ENCODE data around the gene RUSF1. TPM values are rescaled to one million over a fixed set of nuclear protein-coding genes. Genes with fewer than 3 reads are reported as not detected.
"Not testable (repeated sequence)": the region's sequence is repeated elsewhere in the genome, so short reads cannot be mapped to it uniquely, and the experiment has no call there.

Gene RUSF1
- total and polyA plus RNA-seq, 7 experiments from 2014 or later, result 22.8 to 118 (median 66.6) TPM

- no peaks in the 10 kb centered on the region for H3K27me3 ChIP-seq (ENCODE audit: control insufficient read depth in 2 of 2, insufficient read depth in 2 of 2, low read length in 2 of 2)
- intact Hi-C loops (cut with micrococcal nuclease), result loop anchor here (1.0 kb wide), 3 partner anchors 10 to 213 kb away; partner anchors contain the start of gene ARMC5 (in 1 of the 2)
- peak overlapping the region; percentile 89 for H3K4me3 ChIP-seq (ENCODE audit: low read length)
- no peak for DNase-seq
- H3K27me3 Mint-ChIP-seq, result peaks cover 0 to 22% (median 0%) of the 10 kb centered on the region in 5 donors
- H3K4me1 Mint-ChIP-seq, result peaks cover 5 to 24% (median 13%) of the 10 kb centered on the region in 7 donors
- no peak for ATAC-seq
- peaks cover 0 to 4% (median 0%) of the 10 kb centered on the region in 5 donors for H3K36me3 Mint-ChIP-seq
- H3K27ac ChIP-seq (ENCODE audit: low read depth, low read length), result peak overlapping the region; percentile 62
- H3K27ac Mint-ChIP-seq, result peak overlapping the region in 8 of 9 donors; percentile 51 to 90 (median 84)
- no peaks in the 10 kb centered on the region for H3K9me3 Mint-ChIP-seq
- H3K4me3 Mint-ChIP-seq, result peak overlapping the region; percentile 89 to 95 (median 92)
- H3K36me3 ChIP-seq (ENCODE audit: control insufficient read depth in 2 of 3, insufficient read depth in 3 of 3, low read length in 3 of 3), result peaks cover 0 to 11% (median 0%) of the 10 kb centered on the region in 3 experiments
- H3K9me3 ChIP-seq (ENCODE audit: control insufficient read depth in 2 of 3, low read length in 3 of 3), result no peaks in the 10 kb centered on the region
- ChIA-PET POLR2A (interaction anchor here (0.7 to 3.7 kb wide), 9 partner anchors 10 to 307 kb away, joined by 3 to 18 read pairs (median 8); partner anchors contain the start of genes ARMC5, FUS and RUSF1), CTCF (no interaction called here)
- H3K4me1 ChIP-seq (ENCODE audit: control insufficient read depth in 2 of 2, insufficient read depth in 2 of 2, low read length in 2 of 2), result no peaks in the 10 kb centered on the region
These were observed 21.0 kb downstream of the RUSF1 start for GRCh38 chr16:31487071-31487719.

DNA sequence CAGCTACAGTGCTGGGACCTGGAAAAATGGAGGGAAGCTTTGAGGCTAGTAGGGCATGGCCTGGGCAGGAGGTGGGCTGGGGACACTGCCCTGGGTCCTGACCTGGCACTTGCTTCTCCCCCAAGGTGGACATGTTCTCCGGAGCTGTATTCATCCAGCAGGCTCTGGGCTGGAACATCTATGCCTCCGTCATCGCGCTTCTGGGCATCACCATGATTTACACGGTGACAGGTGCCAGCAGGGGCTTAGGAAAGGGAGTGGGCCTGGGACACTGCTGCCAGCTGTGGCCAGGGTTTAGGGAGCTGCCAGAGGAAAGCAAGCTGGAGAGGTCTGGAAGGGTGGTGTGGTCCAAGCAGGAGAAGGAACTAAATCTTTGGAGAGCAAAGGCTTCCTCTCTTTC lies 22.1 kb downstream of the RUSF1 start:
- Histone ChIP-seq H3K4me3 (ENCODE audit: low read length) (no peak overlapping the region), H3K27me3 (ENCODE audit: control insufficient read depth in 2 of 2, insufficient read depth in 2 of 2, low read length in 2 of 2) (no peaks in the 10 kb centered on the region), H3K27ac (ENCODE audit: low read depth, low read length) (no peak overlapping the region), H3K9me3 (ENCODE audit: control insufficient read depth in 2 of 3, low read length in 3 of 3) (no peaks in the 10 kb centered on the region), H3K4me1 (ENCODE audit: control insufficient read depth in 2 of 2, insufficient read depth in 2 of 2, low read length in 2 of 2) (no peaks in the 10 kb centered on the region), H3K36me3 (ENCODE audit: control insufficient read depth in 2 of 3, insufficient read depth in 3 of 3, low read length in 3 of 3) (peaks cover 0 to 5% (median 0%) of the 10 kb centered on the region in 3 experiments)
- DNase-seq (no peak), ATAC-seq (no peak)
- CTCF ChIA-PET, result no interaction called here
- Mint-ChIP-seq H3K4me1 (peaks cover 5 to 24% (median 13%) of the 10 kb centered on the region in 7 donors), H3K9me3 (no peaks in the 10 kb centered on the region), H3K4me3 (peak overlapping the region in 9 of 10 donors; percentile 70 to 95 (median 91)), H3K36me3 (peaks cover 0 to 4% (median 0%) of the 10 kb centered on the region in 5 donors), H3K27me3 (peaks cover 0 to 26% (median 0%) of the 10 kb centered on the region in 5 donors), H3K27ac (peak overlapping the region in 3 of 9 donors; percentile 32 to 80 (median 34))
- intact Hi-C loops (cut with micrococcal nuclease), result no loop called here
- POLR2A ChIA-PET, result interaction anchor here (3.7 kb wide), 1 partner anchor 22 kb away, joined by 15 read pairs; the partner anchor contains the start of gene RUSF1

DNA sequence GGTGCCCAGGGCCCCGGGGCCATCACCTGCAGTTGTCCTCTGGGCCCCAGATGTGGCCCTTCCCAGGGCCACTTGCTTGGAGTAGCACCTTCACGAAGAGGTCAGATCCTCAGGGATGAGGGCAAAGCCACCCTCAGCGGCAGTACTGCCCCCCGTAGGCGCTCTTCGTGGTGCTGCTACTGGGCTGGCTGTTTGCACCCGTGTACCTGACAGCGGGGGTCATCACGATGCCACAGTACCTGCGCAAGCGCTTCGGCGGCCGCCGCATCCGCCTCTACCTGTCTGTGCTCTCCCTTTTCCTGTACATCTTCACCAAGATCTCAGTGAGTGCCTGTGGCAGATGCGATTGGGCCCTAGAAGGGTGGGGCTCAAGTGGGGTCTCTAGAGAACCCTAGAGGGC lies 22.6 kb downstream of the RUSF1 start:
- intact Hi-C loops (cut with micrococcal nuclease), result no loop called here
- H3K27ac Mint-ChIP-seq, result peak overlapping the region in 3 of 9 donors; percentile 4 to 34 (median 32)
- Histone ChIP-seq H3K9me3 (ENCODE audit: control insufficient read depth in 2 of 3, low read length in 3 of 3) (no peaks in the 10 kb centered on the region), H3K36me3 (ENCODE audit: control insufficient read depth in 2 of 3, insufficient read depth in 3 of 3, low read length in 3 of 3) (peaks cover 0 to 5% (median 0%) of the 10 kb centered on the region in 3 experiments), H3K4me1 (ENCODE audit: control insufficient read depth in 2 of 2, insufficient read depth in 2 of 2, low read length in 2 of 2) (no peaks in the 10 kb centered on the region), H3K4me3 (ENCODE audit: low read length) (no peak overlapping the region), H3K27ac (ENCODE audit: low read depth, low read length) (no peak overlapping the region), H3K27me3 (ENCODE audit: control insufficient read depth in 2 of 2, insufficient read depth in 2 of 2, low read length in 2 of 2) (no peaks in the 10 kb centered on the region)
- peak overlapping the region in 8 of 10 donors; percentile 50 to 95 (median 90) for H3K4me3 Mint-ChIP-seq
- H3K27me3 Mint-ChIP-seq, result peaks cover 0 to 29% (median 0%) of the 10 kb centered on the region in 5 donors
- DNase-seq, result no peak
- H3K9me3 Mint-ChIP-seq, result no peaks in the 10 kb centered on the region
- H3K36me3 Mint-ChIP-seq, result peaks cover 0 to 4% (median 0%) of the 10 kb centered on the region in 5 donors
- ChIA-PET CTCF (no interaction called here), POLR2A (interaction anchor here (0.6 kb wide), 1 partner anchor 8 kb away, joined by 3 read pairs; no protein-coding TSS in a partner anchor)
- peaks cover 6 to 24% (median 13%) of the 10 kb centered on the region in 7 donors for H3K4me1 Mint-ChIP-seq
- ATAC-seq, result no peak

DNA sequence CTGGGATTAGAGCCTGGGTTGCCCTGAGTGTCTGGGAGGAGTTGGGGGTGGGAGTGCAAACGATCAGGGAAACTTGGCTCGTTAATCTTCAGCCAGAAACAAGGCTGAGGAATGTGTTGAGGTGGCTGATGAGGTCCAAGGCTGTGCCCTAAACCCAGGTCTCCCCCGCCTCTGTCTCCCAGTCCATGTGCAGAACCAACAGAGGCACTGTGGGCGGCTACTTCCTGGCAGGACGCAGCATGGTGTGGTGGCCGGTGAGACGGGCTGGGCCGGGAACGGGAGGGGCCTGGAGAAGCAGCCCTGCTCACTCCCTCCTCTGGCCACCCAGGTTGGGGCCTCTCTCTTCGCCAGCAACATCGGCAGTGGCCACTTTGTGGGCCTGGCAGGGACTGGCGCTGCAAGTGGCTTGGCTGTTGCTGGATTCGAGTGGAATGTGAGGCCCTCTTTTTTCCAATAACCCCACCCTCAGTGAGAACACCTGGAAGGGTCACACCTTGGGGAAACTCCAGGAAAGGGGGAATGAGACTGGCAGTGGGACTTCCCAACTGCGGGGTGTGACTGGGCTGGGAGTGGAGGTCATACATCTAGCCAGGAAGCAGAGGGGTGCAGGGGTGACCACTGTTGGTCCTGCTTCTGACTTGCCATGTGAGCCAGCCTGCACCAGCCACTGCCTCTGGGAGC lies 23.6 kb downstream of the RUSF1 start:
- Mint-ChIP-seq H3K27ac (no peak overlapping the region), H3K4me1 (peaks cover 6 to 23% (median 13%) of the 10 kb centered on the region in 7 donors), H3K4me3 (peak overlapping the region in 1 of 10 donors; percentile 16), H3K9me3 (no peaks in the 10 kb centered on the region), H3K36me3 (peaks cover 0 to 1% (median 0%) of the 10 kb centered on the region in 5 donors), H3K27me3 (peaks cover 0 to 34% (median 0%) of the 10 kb centered on the region in 5 donors)
- Histone ChIP-seq H3K4me1 (ENCODE audit: control insufficient read depth in 2 of 2, insufficient read depth in 2 of 2, low read length in 2 of 2) (no peaks in the 10 kb centered on the region), H3K27me3 (ENCODE audit: control insufficient read depth in 2 of 2, insufficient read depth in 2 of 2, low read length in 2 of 2) (no peaks in the 10 kb centered on the region), H3K27ac (ENCODE audit: low read depth, low read length) (no peak overlapping the region), H3K36me3 (ENCODE audit: control insufficient read depth in 2 of 3, insufficient read depth in 3 of 3, low read length in 3 of 3) (no peaks in the 10 kb centered on the region), H3K9me3 (ENCODE audit: control insufficient read depth in 2 of 3, low read length in 3 of 3) (no peaks in the 10 kb centered on the region), H3K4me3 (ENCODE audit: low read length) (no peak overlapping the region)
- intact Hi-C loops (cut with micrococcal nuclease), result no loop called here
- no peak for DNase-seq
- no peak for ATAC-seq
- CTCF ChIA-PET, result no interaction called here
- POLR2A ChIA-PET, result no interaction called here

- CTCF ChIA-PET; H3K27ac ChIP-seq (ENCODE audit: low read depth, low read length); H3K36me3 ChIP-seq (ENCODE audit: control insufficient read depth in 2 of 3, insufficient read depth in 3 of 3, low read length in 3 of 3); H3K4me3 ChIP-seq (ENCODE audit: low read length); H3K27me3 ChIP-seq (ENCODE audit: control insufficient read depth in 2 of 2, insufficient read depth in 2 of 2, low read length in 2 of 2); DNase-seq; H3K9me3 Mint-ChIP-seq; H3K4me1 ChIP-seq (ENCODE audit: control insufficient read depth in 2 of 2, insufficient read depth in 2 of 2, low read length in 2 of 2); H3K27ac Mint-ChIP-seq; ATAC-seq; H3K9me3 ChIP-seq (ENCODE audit: control insufficient read depth in 2 of 3, low read length in 3 of 3); H3K36me3 Mint-ChIP-seq; POLR2A ChIA-PET; H3K4me3 Mint-ChIP-seq; intact Hi-C loops (cut with micrococcal nuclease): not testable (repeated sequence)
- H3K27me3 Mint-ChIP-seq, result peaks cover 0 to 40% (median 0%) of the 10 kb centered on the region in 5 donors
- peaks cover 3 to 21% (median 13%) of the 10 kb centered on the region in 7 donors for H3K4me1 Mint-ChIP-seq
These were observed 24.1 kb downstream of the RUSF1 start for GRCh38 chr16:31484048-31484447.

- intact Hi-C loops (cut with micrococcal nuclease), result no loop called here
- Mint-ChIP-seq H3K36me3 (no peaks in the 10 kb centered on the region), H3K9me3 (no peaks in the 10 kb centered on the region), H3K27me3 (peaks cover 0 to 46% (median 0%) of the 10 kb centered on the region in 5 donors), H3K4me1 (peaks cover 5 to 22% (median 13%) of the 10 kb centered on the region in 7 donors), H3K4me3 (no peak within 1 kb of the TSS), H3K27ac (peak within 1 kb of the TSS in 1 of 9 donors; percentile 41)
- no peak within 1 kb of the TSS for H3K27ac ChIP-seq (ENCODE audit: low read depth, low read length)
- ChIA-PET POLR2A (no interaction called here), CTCF (no interaction called here)
- no peaks in the 10 kb centered on the region for H3K4me1 ChIP-seq (ENCODE audit: control insufficient read depth in 2 of 2, insufficient read depth in 2 of 2, low read length in 2 of 2)
- no peak for ATAC-seq
- no peaks in the 10 kb centered on the region for H3K36me3 ChIP-seq (ENCODE audit: control insufficient read depth in 2 of 3, insufficient read depth in 3 of 3, low read length in 3 of 3)
- no peaks in the 10 kb centered on the region for H3K27me3 ChIP-seq (ENCODE audit: control insufficient read depth in 2 of 2, insufficient read depth in 2 of 2, low read length in 2 of 2)
- DNase-seq, result no peak
- H3K4me3 ChIP-seq (ENCODE audit: low read length), result no peak within 1 kb of the TSS
- no peaks in the 10 kb centered on the region for H3K9me3 ChIP-seq (ENCODE audit: control insufficient read depth in 2 of 3, low read length in 3 of 3)
These were observed 25.1 kb downstream of the RUSF1 start, which contains the start of gene SLC5A2 for GRCh38 chr16:31483081-31483480. Gene SLC5A2, plus strand, starts transcription at chr16:31483123. Its CDS starts 14 bp downstream, at chr16:31483137.

Measured in naive thymus-derived CD4-positive, alpha-beta T cell (primary cell).